SK-N-MC (cell line): ENCODE data around the gene METTL15.

Experiments
- EZH2 ChIP-seq: fragments of 200-600 bp; sonication (generic); IDR thresholded peaks from one replicate; pipeline ENCODE4 v1.6.1; 2017; ENCODE audit warnings: antibody characterized with exemption
- POLR2AphosphoS5 ChIP-seq: IDR thresholded peaks from 2 replicates; pipeline ENCODE4 v1.6.1; 2012; ENCODE audit warnings: mild to moderate bottlenecking, low read depth, low read length, borderline replicate concordance

DNA sequence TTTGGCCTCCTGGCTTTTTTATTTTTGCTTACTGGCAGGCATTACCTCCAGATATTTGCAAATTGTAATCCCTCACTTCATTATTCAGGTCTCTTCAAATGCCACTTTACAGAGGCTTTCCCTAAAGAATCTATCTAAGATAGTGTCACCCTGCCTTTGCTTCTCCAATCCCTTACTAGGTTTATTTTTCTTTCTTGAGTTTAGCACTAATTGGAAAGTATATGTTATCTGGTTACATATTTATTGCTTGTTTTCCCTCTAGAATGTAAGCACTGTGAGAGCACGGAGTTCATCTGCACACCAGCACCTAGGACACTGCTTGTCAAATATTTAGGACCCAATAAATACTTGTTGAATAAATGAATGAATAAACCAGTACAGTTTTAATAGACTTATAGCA is 3.8 kb upstream of the METTL15 start:
- TF ChIP-seq POLR2AphosphoS5: no peak
- TF ChIP-seq EZH2: no peak
